ENCODE data around the gene CBL. TPM values are rescaled to one million over a fixed set of nuclear protein-coding genes. Genes with fewer than 3 reads are reported as not detected.

CBL gene
- total RNA-seq, 4 donors from 2014 or later, result 18.1 to 27.4 (median 22.2) TPM

DNA sequence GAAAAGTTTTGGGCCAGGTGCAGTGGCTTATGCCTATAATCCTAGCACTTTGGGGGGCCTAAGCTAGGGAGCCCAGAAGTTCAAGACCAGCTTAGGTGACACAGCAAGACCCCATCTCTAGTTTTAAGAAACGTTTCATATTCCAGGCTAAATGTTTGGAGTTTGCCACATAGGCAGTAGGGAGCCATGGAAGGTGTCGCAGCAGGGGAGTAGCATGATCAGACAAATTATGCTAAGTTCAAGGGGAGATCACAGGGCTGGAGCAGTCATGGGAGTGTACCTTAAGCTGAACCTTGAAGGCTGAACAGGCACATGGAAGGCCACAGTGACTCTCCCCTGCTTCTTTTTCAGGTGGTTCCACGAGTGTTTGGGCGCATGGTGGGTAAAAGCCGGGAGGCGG, 26.8 kb upstream of the CBL start:
- TF ChIP-seq, protein P1, sequence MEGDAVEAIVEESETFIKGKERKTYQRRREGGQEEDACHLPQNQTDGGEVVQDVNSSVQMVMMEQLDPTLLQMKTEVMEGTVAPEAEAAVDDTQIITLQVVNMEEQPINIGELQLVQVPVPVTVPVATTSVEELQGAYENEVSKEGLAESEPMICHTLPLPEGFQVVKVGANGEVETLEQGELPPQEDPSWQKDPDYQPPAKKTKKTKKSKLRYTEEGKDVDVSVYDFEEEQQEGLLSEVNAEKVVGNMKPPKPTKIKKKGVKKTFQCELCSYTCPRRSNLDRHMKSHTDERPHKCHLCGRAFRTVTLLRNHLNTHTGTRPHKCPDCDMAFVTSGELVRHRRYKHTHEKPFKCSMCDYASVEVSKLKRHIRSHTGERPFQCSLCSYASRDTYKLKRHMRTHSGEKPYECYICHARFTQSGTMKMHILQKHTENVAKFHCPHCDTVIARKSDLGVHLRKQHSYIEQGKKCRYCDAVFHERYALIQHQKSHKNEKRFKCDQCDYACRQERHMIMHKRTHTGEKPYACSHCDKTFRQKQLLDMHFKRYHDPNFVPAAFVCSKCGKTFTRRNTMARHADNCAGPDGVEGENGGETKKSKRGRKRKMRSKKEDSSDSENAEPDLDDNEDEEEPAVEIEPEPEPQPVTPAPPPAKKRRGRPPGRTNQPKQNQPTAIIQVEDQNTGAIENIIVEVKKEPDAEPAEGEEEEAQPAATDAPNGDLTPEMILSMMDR (IDR thresholded peaks at IDR 0.05; ENCODE audit: low read depth), result no peak

DNA sequence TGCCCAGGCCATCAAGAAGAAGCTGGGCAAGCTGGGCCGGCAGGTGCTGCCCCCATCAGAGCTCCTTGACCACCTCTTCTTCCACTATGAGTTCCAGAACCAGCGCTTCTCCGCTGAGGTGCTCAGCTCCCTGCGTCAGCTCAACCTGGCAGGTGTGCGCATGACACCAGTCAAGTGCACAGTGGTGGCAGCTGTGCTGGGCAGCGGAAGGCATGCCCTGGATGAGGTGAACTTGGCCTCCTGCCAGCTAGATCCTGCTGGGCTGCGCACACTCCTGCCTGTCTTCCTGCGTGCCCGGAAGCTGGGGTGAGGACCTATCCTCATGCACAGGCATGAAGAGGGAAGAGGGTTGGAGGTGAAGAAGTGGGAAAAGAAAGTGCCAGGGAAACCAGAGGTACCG, 26.2 kb upstream of the CBL start:
- TF ChIP-seq, protein P1 (IDR thresholded peaks at IDR 0.05; ENCODE audit: low read depth), result no peak

DNA sequence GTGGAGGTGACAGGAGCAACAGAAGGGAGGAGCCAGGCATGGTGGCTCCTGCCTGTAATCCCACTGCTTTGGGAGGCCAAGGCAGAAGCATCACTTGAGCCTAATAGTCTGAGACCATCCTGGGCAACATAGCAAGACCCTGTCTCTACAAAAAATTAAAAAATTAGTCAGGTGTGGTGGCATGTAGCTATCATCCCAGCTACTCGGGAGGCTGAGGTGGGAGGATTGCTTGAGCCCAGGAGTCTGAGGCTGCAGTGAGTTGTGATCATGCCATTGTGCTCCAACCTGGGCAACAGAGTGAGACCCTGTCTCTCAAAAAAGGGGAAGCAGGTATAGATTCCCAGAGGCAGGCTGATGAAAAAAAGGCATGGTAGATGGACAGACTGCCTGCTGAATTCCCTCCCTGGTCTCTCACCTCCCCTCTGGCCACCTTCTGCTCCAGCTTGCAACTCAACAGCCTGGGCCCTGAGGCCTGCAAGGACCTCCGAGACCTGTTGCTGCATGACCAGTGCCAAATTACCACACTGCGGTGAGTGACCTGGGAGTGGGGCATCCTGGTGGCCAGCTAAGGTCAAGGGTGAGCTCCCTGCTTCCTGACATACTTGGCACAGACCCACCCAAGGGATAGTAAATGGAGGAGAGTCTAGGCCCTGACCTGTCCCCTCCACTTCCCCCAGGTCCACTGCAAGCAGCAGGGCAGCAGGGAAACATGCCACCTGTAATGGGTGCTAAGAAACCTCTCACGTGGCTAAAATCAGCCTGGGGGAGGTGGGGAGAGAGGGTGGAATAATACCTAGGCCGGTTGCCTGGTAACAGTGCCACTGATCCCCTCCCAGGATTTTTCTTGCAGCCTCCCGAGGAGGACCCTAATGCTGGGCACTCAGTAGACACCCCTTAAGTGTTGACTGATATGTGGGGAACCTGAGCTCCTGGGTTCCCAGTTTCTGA, 25.1 kb upstream of the CBL start:
- TF ChIP-seq, protein P1 (IDR thresholded peaks at IDR 0.05; ENCODE audit: low read depth), result no peak

DNA sequence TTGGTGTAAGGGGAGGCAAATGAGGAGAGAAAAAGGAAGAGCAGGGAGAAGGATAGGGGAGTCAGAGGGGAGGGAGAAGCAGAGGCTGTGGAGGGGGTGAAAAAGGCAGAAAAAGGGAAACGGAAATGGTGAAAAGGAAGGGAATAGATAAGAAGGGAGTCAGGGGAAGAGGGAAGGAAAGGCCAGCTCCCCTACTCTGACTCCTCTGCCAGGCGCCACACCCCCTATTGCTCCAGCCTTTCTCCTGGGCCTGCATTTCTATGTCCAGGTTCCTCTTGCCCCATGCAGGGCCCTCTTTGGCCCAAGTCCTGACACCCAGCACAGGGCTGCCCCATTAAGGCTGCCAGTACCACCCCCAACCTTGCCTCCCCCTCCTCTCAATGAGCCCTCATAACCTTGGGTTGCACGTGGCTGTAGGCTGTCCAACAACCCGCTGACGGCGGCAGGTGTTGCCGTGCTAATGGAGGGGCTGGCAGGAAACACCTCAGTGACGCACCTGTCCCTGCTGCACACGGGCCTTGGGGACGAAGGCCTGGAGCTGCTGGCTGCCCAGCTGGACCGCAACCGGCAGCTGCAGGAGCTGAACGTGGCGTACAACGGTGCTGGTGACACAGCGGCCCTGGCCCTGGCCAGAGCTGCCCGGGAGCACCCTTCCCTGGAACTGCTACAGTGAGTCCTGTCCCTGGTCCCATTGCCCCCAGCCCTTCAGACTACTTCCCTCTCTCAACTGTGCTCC, 24.3 kb upstream of the CBL start:
- TF ChIP-seq, protein P1 (IDR thresholded peaks at IDR 0.05; ENCODE audit: low read depth), result no peak

DNA sequence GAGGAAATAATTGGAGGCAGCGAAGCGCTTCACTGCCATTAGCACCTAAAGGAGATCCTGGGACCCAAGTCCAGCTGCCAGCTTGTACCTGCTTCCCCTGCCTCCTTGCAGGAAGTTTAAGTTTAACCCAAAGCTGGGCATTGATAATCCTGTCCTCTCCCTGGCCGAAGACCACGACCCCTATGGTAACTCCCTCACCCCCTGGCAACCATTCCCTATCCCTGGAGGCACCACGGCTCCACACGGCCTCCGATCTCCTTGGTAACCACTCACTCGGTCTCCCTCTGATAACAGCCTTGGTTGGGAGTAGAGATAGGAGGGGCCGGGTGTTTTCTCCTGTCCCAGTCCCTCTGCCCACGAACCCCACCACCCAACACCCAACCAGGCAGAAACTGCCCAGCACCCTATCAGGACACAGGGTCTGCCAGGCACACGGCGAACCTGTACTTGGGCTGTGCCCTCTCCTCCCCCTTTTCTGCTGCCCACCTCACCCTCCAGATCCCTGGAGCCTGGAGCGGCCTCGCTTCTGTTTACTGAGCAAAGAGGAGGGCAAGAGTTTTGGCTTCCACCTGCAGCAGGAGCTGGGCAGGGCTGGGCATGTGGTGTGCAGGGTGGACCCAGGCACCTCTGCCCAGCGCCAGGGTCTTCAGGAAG, 20.0 kb upstream of the CBL start:
- TF ChIP-seq, protein P1 (IDR thresholded peaks at IDR 0.05; ENCODE audit: low read depth), result no peak

DNA sequence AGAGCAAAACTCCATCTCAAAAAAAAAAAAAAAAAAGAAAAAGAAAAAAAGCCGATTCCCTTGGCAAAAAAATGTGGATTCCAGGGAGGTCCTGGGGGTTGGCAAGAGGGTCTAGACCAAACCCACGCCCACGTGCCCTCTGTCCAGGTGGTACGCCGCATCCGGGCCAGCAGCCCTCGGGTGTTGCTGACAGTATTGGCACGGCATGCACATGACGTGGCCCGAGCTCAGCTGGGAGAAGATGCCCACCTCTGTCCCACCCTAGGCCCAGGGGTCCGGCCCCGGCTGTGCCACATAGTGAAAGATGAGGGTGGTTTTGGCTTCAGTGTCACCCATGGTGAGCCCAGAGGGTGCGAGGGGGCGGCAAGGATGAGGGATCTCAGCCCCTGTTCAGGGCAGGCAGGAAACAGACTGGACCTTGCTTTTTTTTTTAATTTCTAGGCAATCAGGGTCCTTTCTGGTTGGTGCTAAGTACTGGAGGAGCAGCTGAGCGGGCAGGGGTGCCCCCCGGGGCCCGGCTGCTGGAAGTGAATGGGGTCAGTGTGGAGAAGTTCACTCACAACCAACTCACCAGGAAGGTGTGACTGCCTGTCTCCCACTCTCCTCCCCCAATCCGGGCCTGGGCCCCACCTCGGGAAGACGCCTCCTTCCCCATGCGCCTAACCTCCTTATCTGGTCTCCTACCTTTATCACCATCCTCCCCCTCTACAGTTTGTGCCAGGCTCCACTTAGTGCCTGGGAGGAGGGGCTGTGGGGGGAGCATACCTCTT, 18.8 kb upstream of the CBL start:
- TF ChIP-seq, protein P1 (IDR thresholded peaks at IDR 0.05; ENCODE audit: low read depth), result no peak
